Inflammatory macrophage (primary cell): Measurements from ENCODE around the gene PRKX.
"Not testable (repeated sequence)": the region's sequence is repeated elsewhere in the genome, so short reads cannot be mapped to it uniquely, and the experiment has no call there.

Experiments used
- DNase-seq, 2 donors: peaks; one replicate each; pipeline ENCODE4 v3.0.0-alpha.2; 2020 to 2022

PRKX gene

DNA sequence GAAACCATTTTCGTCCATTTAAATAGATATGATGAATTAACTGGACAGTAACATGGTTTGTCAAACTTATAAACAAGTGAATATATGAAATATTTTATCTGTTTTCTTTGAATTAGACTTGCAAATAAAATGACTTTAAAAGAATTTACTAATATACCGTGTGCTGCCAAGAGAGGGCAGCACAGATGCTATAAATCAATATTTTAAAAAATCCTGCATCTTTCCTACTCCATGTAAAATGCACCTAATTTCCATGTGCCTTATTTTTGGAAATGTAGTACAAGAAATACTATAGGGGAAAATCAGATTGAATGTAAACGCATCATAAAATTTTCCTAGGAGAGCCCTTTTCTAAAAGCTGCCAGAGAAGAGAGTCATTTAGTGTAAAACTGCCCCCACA is 62.2 kb downstream of the PRKX start:
- peak; percentile 14 to 34 for DNase-seq

DNA sequence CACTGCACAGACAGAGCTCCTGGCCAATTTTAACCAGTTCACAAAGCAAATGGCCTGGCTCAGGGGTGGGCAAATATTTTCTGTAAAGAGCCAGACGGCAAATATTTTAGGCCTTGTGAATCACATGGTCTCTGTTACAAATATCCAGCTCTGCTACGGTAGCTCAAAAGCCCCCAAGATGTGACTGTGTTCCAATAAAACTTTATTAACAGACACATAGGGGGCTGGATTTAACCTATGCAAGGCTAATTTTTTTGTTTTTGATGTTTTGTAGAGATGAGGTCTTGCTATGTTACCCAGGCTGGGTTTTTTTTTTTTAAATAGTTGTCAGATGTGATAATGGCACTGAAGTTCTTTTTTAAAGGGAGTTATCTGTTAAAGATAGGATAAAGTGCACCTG is 65.4 kb downstream of the PRKX start:
- no peak for DNase-seq

GRCh38 chrX:3639858-3640631 is 73.4 kb downstream of the PRKX start:
- DNase-seq, result peak; percentile 64 to 92

DNA sequence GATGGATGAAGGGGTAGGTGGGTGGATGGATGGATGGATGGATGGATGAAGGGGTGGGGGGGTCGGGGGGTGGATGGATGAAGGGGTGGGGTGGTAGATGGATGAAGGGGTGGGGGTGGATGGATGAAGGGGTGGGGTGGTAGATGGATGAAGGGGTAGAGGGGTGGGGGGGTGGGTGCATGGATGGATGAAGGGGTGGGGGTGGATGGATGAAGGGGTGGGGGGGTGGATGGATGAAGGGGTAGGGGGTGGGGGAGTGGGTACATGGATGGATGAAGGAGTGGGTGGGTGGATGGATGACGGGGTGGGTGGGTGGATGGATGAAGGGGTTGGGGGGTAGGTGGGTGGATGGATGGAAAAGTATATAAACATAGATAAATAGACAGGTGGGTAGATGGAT is 74.2 kb downstream of the PRKX start:
- no peak for DNase-seq

DNA sequence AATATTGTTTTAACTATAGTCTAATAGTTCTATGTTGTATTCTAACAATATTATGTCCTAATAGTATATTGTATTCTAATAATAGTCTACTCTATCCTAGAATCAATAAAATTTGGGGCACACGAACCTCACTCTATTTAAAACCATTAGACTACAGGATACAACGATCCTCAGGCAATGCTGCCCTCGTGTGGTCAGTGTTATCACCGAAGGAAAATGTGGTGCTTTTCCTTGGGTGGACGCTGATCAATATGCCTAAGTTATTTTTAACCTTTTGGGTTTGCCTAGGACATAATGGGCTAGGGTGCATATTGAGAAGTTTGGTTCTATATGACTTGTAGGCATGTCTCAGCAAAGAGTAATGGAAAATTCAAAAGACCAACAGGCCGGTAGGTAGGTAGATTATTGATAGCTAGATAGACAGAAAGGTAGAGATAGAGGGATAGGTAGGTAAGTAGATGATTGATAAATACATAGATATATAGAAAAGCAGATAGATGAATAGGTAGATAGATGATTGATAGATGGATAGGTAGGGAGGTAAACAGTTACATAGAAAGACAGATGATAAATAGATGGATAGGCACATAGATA is 75.1 kb downstream of the PRKX start:
- peak; percentile 34 to 39 for DNase-seq

DNA sequence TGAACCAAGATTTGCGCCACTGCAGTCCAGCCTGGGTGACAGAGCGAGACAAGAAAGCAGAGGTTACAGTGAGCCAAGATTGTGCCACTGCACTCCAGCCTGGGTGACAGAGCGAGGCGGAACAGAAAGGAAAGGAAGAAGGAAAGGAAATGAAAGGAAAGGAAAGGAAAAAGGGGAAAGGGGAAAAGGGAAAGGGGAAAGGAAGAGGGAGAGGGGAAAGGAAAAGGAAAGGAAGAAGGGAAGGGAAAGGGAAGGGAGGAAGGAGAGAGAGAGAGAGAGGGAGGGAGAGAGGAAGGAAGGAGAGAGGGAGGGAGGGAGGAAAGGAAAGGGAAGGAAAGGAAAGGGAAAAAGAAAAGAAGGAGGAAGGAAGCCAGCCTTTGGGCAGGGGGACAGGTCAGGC is 76.6 kb downstream of the PRKX start:
- DNase-seq, result no peak

GRCh38 chrX:3631196-3631595 is 82.3 kb downstream of the PRKX start:
- DNase-seq, result no peak

DNA sequence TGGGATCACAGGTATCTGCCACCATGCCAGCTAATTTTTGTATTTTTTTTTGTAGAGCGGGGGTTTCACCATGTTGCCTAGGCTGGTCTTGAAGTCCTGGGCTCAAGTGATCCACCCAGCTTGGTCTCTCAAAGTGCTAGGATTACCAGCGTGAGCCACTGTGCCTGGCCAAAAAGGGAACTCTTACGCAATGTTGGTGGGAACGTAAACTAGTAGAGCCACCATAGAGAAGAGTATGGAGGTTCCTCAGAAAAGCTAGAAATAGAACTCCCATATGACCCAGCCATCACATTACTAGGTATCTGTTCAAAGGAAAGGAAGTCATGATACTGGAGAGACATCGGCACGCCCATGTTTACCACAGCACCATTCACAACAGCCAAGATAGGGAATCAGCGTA is 85.9 kb downstream of the PRKX start:
- DNase-seq, result peak; percentile 37 to 62

- no peak for DNase-seq
These were observed 92.0 kb downstream of the PRKX start for GRCh38 chrX:3621414-3621813.

- DNase-seq, result not testable (repeated sequence)
These were observed 101.7 kb downstream of the PRKX start for GRCh38 chrX:3611744-3612143.

GRCh38 chrX:3609810-3610209 is 103.6 kb downstream of the PRKX start:
- DNase-seq, result no peak

DNA sequence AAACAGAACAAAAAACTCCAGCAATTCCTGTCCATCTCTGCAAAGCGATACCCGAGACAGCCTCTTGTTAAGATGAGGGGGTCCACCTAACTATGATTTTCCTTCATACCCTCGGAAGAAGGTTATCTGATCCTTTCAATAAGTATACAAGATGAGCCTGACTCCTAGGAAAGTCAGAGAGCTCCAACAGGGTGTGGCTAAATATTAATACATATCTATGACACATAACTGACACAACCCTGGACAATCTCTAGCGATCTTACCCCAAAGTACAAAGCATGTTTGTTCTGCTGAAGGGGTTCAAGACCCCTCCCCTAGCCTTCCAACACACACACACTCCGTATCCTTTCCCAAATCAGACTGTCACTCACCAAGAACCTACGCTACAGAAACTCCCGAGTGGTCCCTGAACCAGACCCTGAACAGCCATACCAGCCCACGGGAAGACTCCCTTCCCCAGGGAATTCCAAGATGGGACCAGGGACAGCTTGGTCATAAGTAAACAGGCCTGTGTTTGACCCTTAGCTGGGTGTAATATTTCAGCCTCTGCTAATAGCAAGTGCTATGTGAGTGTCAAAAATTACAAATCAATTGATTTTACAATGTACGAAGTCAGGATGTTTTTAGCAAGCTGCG is 110.3 kb downstream of the PRKX start:
- DNase-seq, result no peak

- no peak for DNase-seq
These were observed 113.5 kb downstream of the PRKX start for GRCh38 chrX:3599802-3600430.

GRCh38 chrX:3598709-3599108 is 114.7 kb downstream of the PRKX start:
- DNase-seq, result no peak

DNA sequence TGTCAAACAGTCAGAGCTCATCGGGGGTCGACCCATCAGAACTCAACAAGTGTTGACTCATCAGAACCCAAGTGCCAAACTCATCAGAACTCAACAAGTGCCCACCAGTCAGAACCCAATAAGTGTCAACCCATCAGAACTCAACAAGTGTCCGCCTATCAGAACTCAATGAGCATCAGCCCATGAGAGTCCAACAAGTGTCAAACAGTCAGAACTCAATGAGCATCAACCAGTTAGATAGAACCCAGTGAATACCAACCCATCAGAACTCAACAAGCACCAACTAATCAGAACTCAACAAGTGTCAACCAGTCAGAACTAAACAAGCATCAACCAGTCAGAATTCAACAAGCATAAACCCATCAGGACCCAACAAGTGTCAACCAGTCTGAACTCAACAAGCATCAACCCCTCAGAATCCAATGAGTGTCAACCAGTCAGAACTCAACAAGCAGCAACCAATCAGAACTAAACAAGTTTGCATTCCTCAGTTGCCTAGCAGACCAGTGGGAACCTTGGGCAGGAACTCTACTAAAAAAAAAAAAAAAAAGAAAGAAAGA is 115.3 kb downstream of the PRKX start:
- no peak for DNase-seq

- no peak for DNase-seq
These were observed 121.3 kb downstream of the PRKX start for GRCh38 chrX:3592184-3592583.

- DNase-seq, result peak in 1 of 2 donors; percentile 16
These were observed 124.0 kb downstream of the PRKX start for GRCh38 chrX:3589474-3589873.

GRCh38 chrX:3585719-3586118 is 127.7 kb downstream of the PRKX start:
- DNase-seq, result no peak

DNA sequence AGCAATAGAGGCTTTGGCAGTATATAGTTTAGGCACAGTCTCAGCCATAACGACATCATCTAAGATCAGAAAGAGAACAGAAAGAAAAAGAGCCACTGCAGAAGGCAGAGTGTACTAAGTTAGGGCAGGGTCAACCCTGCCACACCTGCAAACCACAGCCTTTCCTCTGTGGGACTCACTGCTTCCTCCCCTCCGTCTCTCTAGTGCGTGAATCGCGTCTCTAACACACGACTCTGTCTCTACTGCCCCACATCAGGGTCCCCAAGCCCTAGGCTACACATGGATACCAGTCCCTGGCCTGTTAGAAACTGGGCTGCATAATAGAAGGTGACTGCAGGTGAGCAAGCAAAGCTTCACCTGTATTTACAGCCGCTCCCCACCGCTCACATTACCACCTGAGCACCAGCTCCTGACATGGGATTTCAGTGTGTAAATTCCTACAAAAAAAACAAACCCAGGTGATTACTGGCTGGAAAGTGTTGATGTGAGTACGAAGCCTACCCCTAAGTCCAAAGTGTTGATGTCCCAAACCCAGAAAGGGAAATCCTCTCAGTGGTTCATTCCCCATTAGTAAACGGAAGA is 128.9 kb downstream of the PRKX start:
- DNase-seq, result no peak

DNA sequence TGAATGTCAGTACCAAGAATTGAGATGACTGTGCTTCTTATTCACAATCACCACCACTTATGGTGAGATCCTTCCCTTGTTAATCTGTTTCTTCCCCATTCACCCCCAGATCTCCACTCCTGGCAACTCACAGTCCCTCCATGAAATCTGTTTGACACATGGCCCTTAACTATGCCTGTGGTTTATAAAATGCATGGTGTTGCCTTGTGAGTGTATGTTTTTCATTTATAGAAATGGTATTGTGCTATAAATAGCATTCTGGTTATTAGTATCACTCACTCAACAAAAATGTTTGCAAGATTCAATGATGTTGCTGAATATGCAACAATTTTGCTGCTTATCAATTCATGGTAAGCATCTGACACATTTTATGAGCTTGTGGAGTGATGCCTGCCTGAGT is 131.0 kb downstream of the PRKX start:
- no peak for DNase-seq

DNA sequence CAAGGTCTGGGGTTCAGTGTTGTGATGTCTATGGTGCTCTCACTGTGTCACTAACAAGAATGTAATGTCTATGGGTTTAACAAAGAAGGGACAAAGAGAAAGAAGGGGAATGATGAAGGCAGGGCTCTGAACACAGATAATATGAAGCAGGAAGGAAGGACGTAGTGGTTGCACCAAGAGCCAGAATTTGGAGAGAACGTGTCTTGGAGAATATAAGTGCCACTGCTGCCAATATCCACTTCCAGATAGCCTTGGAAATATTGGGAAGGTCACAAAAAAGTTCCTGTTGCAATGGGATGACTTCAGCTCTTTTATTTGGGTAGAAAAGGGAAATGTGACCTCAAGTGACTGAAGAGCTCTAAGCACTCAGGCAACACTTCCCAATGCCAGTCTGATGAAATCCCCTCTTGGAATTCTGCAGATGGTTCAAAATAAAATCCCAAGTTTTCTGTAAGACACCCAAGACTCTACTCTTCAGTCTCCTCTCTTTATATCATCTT is 131.8 kb downstream of the PRKX start:
- DNase-seq, result no peak

- DNase-seq, result no peak
These were observed 135.9 kb downstream of the PRKX start for GRCh38 chrX:3577551-3577950.
